H1 (cell line): ENCODE data around the gene CFAP97D1. TPM values are rescaled to one million over a fixed set of nuclear protein-coding genes. Genes with fewer than 3 reads are reported as not detected.

Experiments used
- CTCF ChIA-PET: fragments of 300-600 bp; sonication (Branson Sonifier 250); formaldehyde crosslinking; loops from one replicate; lab custom pipeline; 2021; ENCODE audit not compliant: partially characterized antibody; lab: Charles Lee
- POLR2A ChIA-PET: fragments of 300-600 bp; sonication (Branson Sonifier 250); formaldehyde crosslinking; loops from one replicate; lab custom pipeline; 2021; ENCODE audit warnings: inconsistent platforms; ENCODE audit not compliant: partially characterized antibody; lab: Charles Lee
- DNase-seq, 2 experiments: peaks; one replicate each; pipeline versions ENCODE4 v3.0.0 to v3.0.0-alpha.2; 2010 to 2022; ENCODE audit warnings: low spot score in 2 of 2, low read depth in 1 of 2, mixed read lengths in 1 of 2
- FAIRE-seq: peaks from 2 replicates; lab custom pipeline; 2011; peaks lifted over from hg19 to GRCh38; lab: Jason Lieb, UNC
- H2AFZ ChIP-seq: 2 replicates; pipeline ENCODE4 v1.8.1; 2012; ENCODE audit warnings: low read length, inconsistent platforms
- H2AK5ac ChIP-seq: 2 replicates; pipeline ENCODE4 v1.6.1; 2013; ENCODE audit warnings: low read depth, low read length
- H2BK120ac ChIP-seq: replicated peaks from 2 replicates; pipeline ENCODE3; 2013; ENCODE audit warnings: low read depth, low read length, inconsistent platforms
- H2BK12ac ChIP-seq: 2 replicates; pipeline ENCODE4 v1.6.1; 2013; ENCODE audit warnings: low read depth, low read length
- H2BK15ac ChIP-seq: 2 replicates; pipeline ENCODE4 v1.6.1; 2013; ENCODE audit warnings: low read length
- H2BK20ac ChIP-seq: 2 replicates; pipeline ENCODE4 v1.6.1; 2013; ENCODE audit warnings: low read length
- H2BK5ac ChIP-seq: 2 replicates; pipeline ENCODE4 v1.6.1; 2013; ENCODE audit warnings: low read depth, low read length
- H3K14ac ChIP-seq: 2 replicates; pipeline ENCODE4 v1.6.1; 2013; ENCODE audit warnings: inconsistent platforms; ENCODE audit not compliant: insufficient read length
- H3K18ac ChIP-seq: 2 replicates; pipeline ENCODE4 v1.6.1; 2013; ENCODE audit warnings: low read length; ENCODE audit errors: extremely low read depth
- H3K23ac ChIP-seq: 2 replicates; pipeline ENCODE4 v1.6.1; 2013; ENCODE audit warnings: inconsistent platforms; ENCODE audit not compliant: insufficient read length
- H3K23me2 ChIP-seq: 2 replicates; pipeline ENCODE4 v1.6.1; 2013; ENCODE audit warnings: low read depth, low read length
- H3K27ac ChIP-seq: 2 replicates; pipeline ENCODE4 v1.6.1; 2011; ENCODE audit warnings: low read depth, low read length, inconsistent platforms
- H3K27me3 ChIP-seq, 4 experiments: replicated peaks in 1 of 4; 1 replicate in 1 of 4; 2 replicates in 3 of 4; pipeline versions ENCODE4 v1.6.1 to v1.8.1; 2011 to 2013; ENCODE audit warnings: low read length in 3 of 4, mild to moderate bottlenecking in 3 of 4, inconsistent platforms in 2 of 4, mixed read lengths in 2 of 4, moderate library complexity in 1 of 4; ENCODE audit not compliant: control insufficient read depth in 3 of 4, insufficient read depth in 3 of 4; ENCODE audit errors: extremely low read depth in 1 of 4
- H3K36me3 ChIP-seq, 4 experiments: 2 replicates each; pipeline versions ENCODE4 v1.6.1 to v1.8.1; 2011 to 2013; ENCODE audit warnings: mild to moderate bottlenecking in 4 of 4, low read length in 3 of 4, moderate library complexity in 2 of 4, control low read depth in 1 of 4, inconsistent platforms in 1 of 4; ENCODE audit not compliant: insufficient read depth in 4 of 4, control insufficient read depth in 2 of 4
- H3K4ac ChIP-seq: replicated peaks from 2 replicates; pipeline ENCODE3; 2013; ENCODE audit warnings: low read length, low read depth, mixed read lengths, inconsistent platforms; ENCODE audit not compliant: insufficient read length
- H3K4me1 ChIP-seq, 4 experiments: replicated peaks in 1 of 4; 1 replicate in 1 of 4; 2 replicates in 3 of 4; pipeline versions ENCODE4 v1.6.1 to v1.8.1; 2011 to 2013; ENCODE audit warnings: low read length in 3 of 4, inconsistent platforms in 2 of 4, mixed read lengths in 1 of 4; ENCODE audit not compliant: insufficient read depth in 4 of 4, control insufficient read depth in 3 of 4
- H3K4me2 ChIP-seq, 2 experiments: 2 replicates each; pipeline versions ENCODE4 v1.6.1 to v1.8.1; 2011 to 2013; ENCODE audit warnings: low read depth in 2 of 2, low read length in 2 of 2, control low read depth in 1 of 2, inconsistent platforms in 1 of 2, mild to moderate bottlenecking in 1 of 2; ENCODE audit not compliant: insufficient read depth in 1 of 2
- H3K4me3 ChIP-seq, 4 experiments: fragments of 200-600, 300-600 bp in 1 of 4; sonication (generic), shearing (Covaris generic), sonication (Bioruptor Twin) in 1 of 4; 2 replicates each; pipeline versions ENCODE4 v1.5.1 to v1.8.1; 2011 to 2016; ENCODE audit warnings: low read length in 4 of 4, low read depth in 3 of 4, control low read depth in 2 of 4, inconsistent platforms in 2 of 4, mild to moderate bottlenecking in 2 of 4, mixed read lengths in 1 of 4, moderate library complexity in 1 of 4; ENCODE audit not compliant: insufficient read depth in 2 of 4; ENCODE audit errors: extremely low read depth in 1 of 4
- H3K56ac ChIP-seq: replicated peaks from 2 replicates; pipeline ENCODE3; 2013; ENCODE audit warnings: low read depth, mild to moderate bottlenecking, mixed read lengths, low read length, inconsistent platforms; ENCODE audit not compliant: insufficient read length
- H3K79me1 ChIP-seq: 2 replicates; pipeline ENCODE4 v1.6.1; 2013; ENCODE audit warnings: low read depth, low read length, control low read depth
- H3K79me2 ChIP-seq, 2 experiments: 2 replicates each; pipeline versions ENCODE4 v1.6.1 to v1.8.1; 2012 to 2013; ENCODE audit warnings: low read length in 2 of 2, mild to moderate bottlenecking in 2 of 2, inconsistent platforms in 1 of 2; ENCODE audit not compliant: insufficient read depth in 2 of 2, control insufficient read depth in 1 of 2
- H3K9ac ChIP-seq, 4 experiments: replicated peaks in 1 of 4; 1 replicate in 1 of 4; 2 replicates in 3 of 4; pipeline versions ENCODE4 v1.6.1 to v1.8.1; 2011 to 2013; ENCODE audit warnings: low read depth in 3 of 4, low read length in 3 of 4, control low read depth in 2 of 4, mild to moderate bottlenecking in 2 of 4, moderate library complexity in 2 of 4, inconsistent platforms in 1 of 4; ENCODE audit errors: extremely low read depth in 1 of 4
- H3K9me3 ChIP-seq, 2 experiments: 2 replicates each; pipeline versions ENCODE4 v1.6.1 to v1.8.1; 2012 to 2013; ENCODE audit warnings: mild to moderate bottlenecking in 2 of 2, moderate library complexity in 2 of 2, control low read depth in 1 of 2, inconsistent platforms in 1 of 2, low read depth in 1 of 2, low read length in 1 of 2, mixed read lengths in 1 of 2; ENCODE audit not compliant: insufficient read depth in 2 of 2
- H4K20me1 ChIP-seq, 2 experiments: replicated peaks in 1 of 2; 2 replicates each; pipeline versions ENCODE3 to v1.8.1; 2011 to 2013; ENCODE audit warnings: inconsistent platforms in 2 of 2, low read length in 2 of 2, mild to moderate bottlenecking in 1 of 2; ENCODE audit not compliant: insufficient read depth in 2 of 2, control insufficient read depth in 1 of 2
- H4K5ac ChIP-seq: 2 replicates; pipeline ENCODE4 v1.6.1; 2013; ENCODE audit warnings: low read length, low read depth, mixed read lengths, inconsistent platforms; ENCODE audit not compliant: insufficient read length
- H4K8ac ChIP-seq: 2 replicates; pipeline ENCODE4 v1.8.0; 2013; ENCODE audit warnings: mild to moderate bottlenecking, moderate library complexity, low read length, inconsistent platforms; ENCODE audit not compliant: insufficient read depth; ENCODE audit errors: extremely low read depth
- H4K91ac ChIP-seq: replicated peaks from 2 replicates; pipeline ENCODE3; 2013; ENCODE audit warnings: low read length, mixed read lengths, inconsistent platforms; ENCODE audit not compliant: insufficient read length
- BACH1 ChIP-seq: IDR thresholded peaks from 2 replicates; pipeline ENCODE4 v1.6.1; 2012; ENCODE audit warnings: low read length, improper control_type of control experiment
- EGR1 ChIP-seq: IDR thresholded peaks from 2 replicates; pipeline ENCODE4 v1.6.1; 2011; ENCODE audit warnings: low read depth, low read length, borderline replicate concordance
- KDM1A ChIP-seq: fragments of 200-600, 300-600 bp; sonication (generic); IDR thresholded peaks from 2 replicates; pipeline ENCODE4 v1.7.1; 2016; ENCODE audit warnings: mild to moderate bottlenecking, low read length, borderline replicate concordance
- NRF1 ChIP-seq: IDR thresholded peaks from 2 replicates; pipeline ENCODE4 v1.6.1; 2011; ENCODE audit warnings: mild to moderate bottlenecking, low read depth, low read length, improper control_type of control experiment
- PHF8 ChIP-seq: fragments of 200-600 bp; sonication (generic); conservative IDR thresholded peaks from 2 replicates; pipeline ENCODE4 v1.7.1; 2012; ENCODE audit warnings: low read depth, mild to moderate bottlenecking, inconsistent platforms, low read length, moderate library complexity
- POU5F1 ChIP-seq: IDR thresholded peaks from 2 replicates; pipeline ENCODE4 v1.6.1; 2011; ENCODE audit warnings: low read depth, mild to moderate bottlenecking, low read length, moderate library complexity
- SIN3A ChIP-seq, 2 experiments: IDR thresholded peaks in 1 of 2; conservative IDR thresholded peaks in 1 of 2; 2 replicates each; pipeline ENCODE4 v1.6.1; 2011 to 2012; ENCODE audit warnings: low read length in 2 of 2, improper control_type of control experiment in 1 of 2, low read depth in 1 of 2, mild to moderate bottlenecking in 1 of 2
- SP4 ChIP-seq: IDR thresholded peaks from 2 replicates; pipeline ENCODE4 v1.6.1; 2012; ENCODE audit warnings: low read length, inconsistent platforms
- TAF1 ChIP-seq: IDR thresholded peaks from 2 replicates; pipeline ENCODE4 v1.6.1; 2011; ENCODE audit warnings: mild to moderate bottlenecking, low read depth, low read length
- TBP ChIP-seq: IDR thresholded peaks from 2 replicates; pipeline ENCODE4 v1.6.1; 2011; ENCODE audit warnings: low read depth, low read length, improper control_type of control experiment
- TEAD4 ChIP-seq: IDR thresholded peaks from 2 replicates; pipeline ENCODE4 v1.6.1; 2012; ENCODE audit warnings: low read depth, low read length, inconsistent platforms, mixed read lengths
- WGBS, 2 experiments: shearing (Covaris generic) in 1 of 2; methylation state at CpG; one replicate each; pipeline versions ENCODE4 v1.1.6 to v1.1.7; 2013 to 2015; ENCODE audit warnings: low lambda C conversion rate in 2 of 2, mixed read lengths in 2 of 2, inconsistent platforms in 1 of 2, low coverage in 1 of 2, missing lambda C conversion rate in 1 of 2; ENCODE audit not compliant: insufficient replicate concordance in 2 of 2, insufficient coverage in 1 of 2, insufficient read length in 1 of 2; ENCODE audit errors: extremely low coverage in 1 of 2, missing lambda C conversion rate in 1 of 2; 5-methylcytosine and 5-hydroxymethylcytosine counted together
- polyA plus RNA-seq, 7 experiments: library from polyadenylated mRNA; depleted of rRNA in 3 of 7; stranded (reverse) in 5 of 7; unstranded in 2 of 7; fragments of >200 nt in 5 of 7; fragments of 200-250 nt in 2 of 7; gene quantifications; 1 replicate in 5 of 7; 2 replicates in 1 of 7; 4 replicates in 1 of 7; pipeline versions ENCODE4 v1.2.1 to v1.2.3, GENCODE V29; 2011 to 2013; ENCODE audit warnings: missing spikeins in 2 of 7, mixed read lengths in 2 of 7
- total RNA-seq: library from RNA; stranded (reverse); fragmentation: NEBNext Ultra II Directional; extraction: Animal tissue kit (Norgen Biotek cat#: 25700); gene quantifications from 2 replicates; pipeline ENCODE4 v1.2.1, GENCODE V29; 2021

The CFAP97D1 gene
- total and polyA plus RNA-seq, 2 of the 8 experiments (the other 6 are each of a cell fraction or from before 2014, with no cell fraction given) = 0.02 to 0.07 TPM

GRCh38 chr17:43778337-43779144, 1.7 kb upstream of the CFAP97D1 start, which contains the start of gene DUSP3:
Gene DUSP3, minus strand, starts transcription at chr17:43778977. Its CDS starts 53 bp downstream, at chr17:43778924.
- Histone ChIP-seq H2BK12ac (peak within 1 kb of the TSS; percentile 60; the same call in 1 of the 2 replicates), H3K4ac (no peak within 1 kb of the TSS), H2BK120ac (no peak within 1 kb of the TSS), H3K23me2 (no peaks in the 10 kb centered on the region), H3K4me2 (peak within 1 kb of the TSS; percentile 63 to 64), H3K9me3 (no peaks in the 10 kb centered on the region), H2AFZ (peak within 1 kb of the TSS; percentile 81; the same call in 1 of the 2 replicates), H3K27me3 (peaks cover 0 to 7% (median 6%) of the 10 kb centered on the region in 4 experiments; a peak in 6 of 7 replicates), H4K91ac (peak within 1 kb of the TSS; percentile 98), H2AK5ac (no peak within 1 kb of the TSS), H3K14ac (no peak within 1 kb of the TSS), H2BK15ac (no peak within 1 kb of the TSS; the same call in 1 of the 2 replicates), H2BK5ac (peak within 1 kb of the TSS; percentile 97), H2BK20ac (no peak within 1 kb of the TSS), H3K4me3 (peak within 1 kb of the TSS; percentile 56 to 97 (median 80)), H3K36me3 (peaks cover 0 to 8% (median 6%) of the 10 kb centered on the region in 4 experiments; a peak in 5 of 8 replicates), H4K5ac (peak within 1 kb of the TSS; percentile 97), H3K27ac (peak within 1 kb of the TSS; percentile 93), H4K8ac (peak within 1 kb of the TSS; percentile 90; the same call in 1 of the 2 replicates), H4K20me1 (peaks cover 2 to 4% of the 10 kb centered on the region in 2 experiments), H3K56ac (peak within 1 kb of the TSS; percentile 94), H3K4me1 (peaks cover 0 to 6% (median 4%) of the 10 kb centered on the region in 4 experiments; a peak in 5 of 7 replicates), H3K9ac (peak within 1 kb of the TSS; percentile 63 to 97 (median 92)), H3K23ac (no peak within 1 kb of the TSS), H3K79me2 (peaks cover 0 to 5% of the 10 kb centered on the region in 2 experiments; a peak in 2 of 4 replicates), H3K79me1 (peaks cover 3% of the 10 kb centered on the region; the same call in 1 of the 2 replicates), H3K18ac (peak within 1 kb of the TSS; percentile 98)
- WGBS, 2 experiments = 2% methylated on average over 85 of the region's 100 CpGs; no CpG with 5 or more reads in 1 of the 2 experiments
- peak; percentile 75 to 95 for DNase-seq
- CTCF ChIA-PET = interaction anchor here (0.9 to 1.6 kb wide), 2 partner anchors 12 to 131 kb away, joined by 3 to 6 read pairs; no protein-coding TSS in a partner anchor
- POLR2A ChIA-PET = interaction anchor here (0.7 to 1.6 kb wide), 8 partner anchors 9 to 209 kb away, joined by 3 to 4 read pairs (median 3); no protein-coding TSS in a partner anchor
- no peak for FAIRE-seq
- TF ChIP-seq SP4 = no peak
- TF ChIP-seq SIN3A (conservative IDR thresholded peaks at IDR 0.05 in 1 of 2, IDR thresholded peaks at IDR 0.05 in 1 of 2; ENCODE audit: low read depth in 1 of 2, low read length in 2 of 2) = peak; percentile 73 to 93; a peak in 3 of 4 replicates
- TF ChIP-seq BACH1 = 0 out of 2 replicates have a peak, but pooled peaks have one; percentile 41
- no peak for TF ChIP-seq EGR1
- TF ChIP-seq PHF8 = peak; percentile 92
- no peak for TF ChIP-seq NRF1
- TF ChIP-seq TEAD4 = peak; percentile 97
- no peak for TF ChIP-seq POU5F1
- TF ChIP-seq TBP = peak; percentile 37
- TF ChIP-seq TAF1 = peak; percentile 68
- no peak for TF ChIP-seq KDM1A
